ENCODE measurements around the gene CD86.
"Not testable (repeated sequence)": the region's sequence is repeated elsewhere in the genome, so short reads cannot be mapped to it uniquely, and the experiment has no call there.

CD86 gene

DNA sequence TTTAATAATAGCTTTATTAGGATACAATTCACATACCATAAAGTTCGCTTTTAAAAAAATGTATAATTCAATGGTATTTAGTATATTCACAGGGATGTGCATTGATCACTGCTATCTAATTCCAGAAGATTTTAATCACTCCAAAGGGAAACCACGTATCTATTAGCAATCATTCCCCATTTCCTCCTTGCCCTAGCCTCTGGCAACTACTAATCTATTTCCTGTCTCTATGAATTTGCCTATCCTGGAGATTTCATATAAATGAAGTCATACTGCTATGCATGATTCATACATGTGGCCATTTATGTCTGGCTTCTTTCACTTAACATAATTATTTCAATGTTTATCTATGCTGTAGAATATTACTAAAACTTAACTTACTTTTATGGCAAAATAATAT is 96.3 kb downstream of the CD86 start:
- peak; percentile 19 for DNase-seq (ENCODE audit: low read depth)

- DNase-seq (ENCODE audit: low read depth) = not testable (repeated sequence)
Observed at GRCh38 chr3:122164983-122165382, 109.8 kb downstream of the CD86 start.

DNA sequence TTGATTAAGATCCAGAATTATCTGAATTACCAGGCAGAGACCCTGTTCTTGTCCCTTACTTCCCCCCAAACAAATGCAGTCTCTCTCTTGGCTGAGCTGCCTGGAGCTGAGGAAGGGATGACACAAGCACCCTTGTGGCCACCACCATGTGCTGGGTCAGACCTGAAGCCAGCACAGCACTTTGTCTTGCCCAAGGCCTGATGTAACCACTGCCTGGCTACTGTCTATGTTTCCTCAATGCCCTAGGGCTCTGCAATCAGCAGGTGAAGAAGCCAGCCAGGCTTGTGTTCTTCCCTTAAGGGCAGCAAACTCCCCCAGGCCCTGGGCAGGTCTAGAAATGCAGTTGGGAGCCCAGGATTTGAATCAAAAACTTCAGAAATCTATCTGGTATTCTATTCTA is 112.5 kb downstream of the CD86 start:
- DNase-seq (ENCODE audit: low read depth) = no peak

DNA sequence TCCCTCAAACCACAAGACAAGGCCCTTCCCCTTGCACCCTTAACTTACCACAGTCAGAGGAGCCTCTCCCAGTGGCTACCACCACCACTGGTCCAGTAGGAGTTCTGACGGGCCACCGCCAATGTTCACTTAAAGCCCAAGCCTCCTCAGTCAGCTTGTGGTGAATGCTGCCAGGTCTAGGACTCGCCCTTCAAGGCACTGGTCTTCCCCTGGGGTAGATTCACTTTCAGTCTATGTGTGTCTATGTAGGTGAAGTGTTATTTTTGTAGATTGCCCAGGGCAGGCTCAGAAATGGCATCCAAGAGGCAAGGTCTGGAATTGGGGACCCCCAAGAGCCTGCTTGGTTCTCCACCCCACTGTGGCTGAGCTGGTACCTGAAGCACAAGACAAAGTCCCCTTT is 112.9 kb downstream of the CD86 start:
- DNase-seq (ENCODE audit: low read depth) = no peak

DNA sequence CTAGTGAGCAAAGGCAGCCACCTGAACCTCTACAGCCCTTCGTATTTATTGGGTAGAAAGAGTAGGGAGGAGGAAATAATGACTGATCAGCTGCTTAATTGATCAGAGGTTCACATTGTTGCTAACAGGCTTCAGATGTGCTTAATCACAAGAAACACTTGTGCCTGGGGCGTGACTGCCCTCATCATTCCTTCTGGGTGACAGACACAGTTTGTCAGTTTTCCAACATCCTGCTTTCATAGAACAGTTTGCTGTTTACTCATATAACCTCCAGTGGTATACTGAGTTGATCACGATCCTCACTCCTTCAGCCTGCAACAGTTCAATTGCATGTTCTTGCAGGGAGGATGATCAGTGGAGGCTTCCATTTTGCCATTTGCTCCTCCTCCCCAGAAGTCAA is 114.7 kb downstream of the CD86 start:
- DNase-seq (ENCODE audit: low read depth) = no peak

Data from EH (cell line).